ENCODE measurements around the gene MVB12B. TPM values are rescaled to one million over a fixed set of nuclear protein-coding genes. Genes with fewer than 3 reads are reported as not detected.

Gene MVB12B
- total and polyA plus RNA-seq, 2 of the 4 experiments (the other 2 are of a cell fraction), result 2.0 to 4.0 TPM

GRCh38 chr9:126371007-126371870, 44.6 kb downstream of the MVB12B start:
- 96% methylated on average over 11 of the region's 17 CpGs; no CpG with 5 or more reads in 1 of the 2 experiments for WGBS, 2 experiments (ENCODE audit: extremely low coverage in 2 of 2, insufficient read length in 1 of 2)
- H4K5ac ChIP-seq (ENCODE audit: low read depth, low read length), result no peak overlapping the region
- H3K36me3 ChIP-seq (ENCODE audit: control insufficient read depth, insufficient read depth, low read length), result no peaks in the 10 kb centered on the region
- H2BK15ac ChIP-seq (ENCODE audit: low read depth, low read length), result no peak overlapping the region
- H3K9me3 ChIP-seq (ENCODE audit: control insufficient read depth, insufficient read depth, low read length), result no peaks in the 10 kb centered on the region
- H3K23ac ChIP-seq (ENCODE audit: low read depth, low read length), result no peak overlapping the region
- H3K4me3 ChIP-seq (ENCODE audit: insufficient read depth, low read depth, low read length), result no peak overlapping the region
- intact Hi-C loops (cut with micrococcal nuclease), result no loop called here
- no peak overlapping the region for H4K91ac ChIP-seq (ENCODE audit: insufficient read depth, low read depth, low read length)
- H3K4ac ChIP-seq (ENCODE audit: low read depth, low read length), result no peak overlapping the region
- dilution Hi-C loops (cut with HindIII; ENCODE audit: low sequenced_read_pairs, unreplicated experiment), result no loop called here
- no peak overlapping the region for H3K18ac ChIP-seq (ENCODE audit: low read depth, low read length)
- no TSS peak for BruUV-seq (replicated peaks)
- H4K20me1 ChIP-seq (ENCODE audit: insufficient read depth, low read length), result no peaks in the 10 kb centered on the region
- peaks cover 0 to 3% of the 10 kb centered on the region in 2 experiments; a peak in 1 of 4 replicates for H3K79me1 ChIP-seq (ENCODE audit: low read depth in 1 of 2, low read length in 2 of 2)
- no peak overlapping the region for H2BK20ac ChIP-seq (ENCODE audit: low read depth, low read length)
- H3K4me2 ChIP-seq (ENCODE audit: low read depth, low read length), result no peak overlapping the region
- ChIA-PET CTCF (no interaction called here), POLR2A (ENCODE audit: unreplicated experiment) (no interaction called here)
- H3K27me3 ChIP-seq (ENCODE audit: control insufficient read depth, insufficient read depth, low read length), result no peaks in the 10 kb centered on the region
- no peak overlapping the region for H4K8ac ChIP-seq (ENCODE audit: low read depth in 2 of 2, low read length in 2 of 2)
- H3K9ac ChIP-seq (ENCODE audit: low read depth, low read length), result no peak overlapping the region
- in situ Hi-C loops (cut with MboI; ENCODE audit: low sequenced_read_pairs), result no loop called here
- no peak overlapping the region; the same call in 1 of the 2 replicates for H2AK5ac ChIP-seq (ENCODE audit: low read depth, low read length)
- peaks cover 11% of the 10 kb centered on the region; the same call in 1 of the 2 replicates for H3K9me1 ChIP-seq (ENCODE audit: insufficient read depth, low read length)
- H3K4me1 ChIP-seq (ENCODE audit: control insufficient read depth, insufficient read depth, low read length), result peaks cover 8% of the 10 kb centered on the region
- DNase-seq (no peak), ATAC-seq (ENCODE audit: low read depth) (no peak)
- peak overlapping the region; percentile 48 for H2AFZ ChIP-seq (replicated peaks; ENCODE audit: low read length, poor library complexity)
- TF ChIP-seq ELK1 (IDR thresholded peaks at IDR 0.05; ENCODE audit: borderline replicate concordance, low read depth, low read length), result no peak
- no peak for TF ChIP-seq USF2 (IDR thresholded peaks at IDR 0.05; ENCODE audit: low read depth, low read length)
- TF ChIP-seq CEBPB (IDR thresholded peaks at IDR 0.05; ENCODE audit: low read depth, low read length), result no peak
- TF ChIP-seq SMC3 (IDR thresholded peaks at IDR 0.05; ENCODE audit: low read depth, low read length), result no peak
- TF ChIP-seq MAZ (IDR thresholded peaks at IDR 0.05; ENCODE audit: borderline replicate concordance, low read depth, low read length), result no peak
- TF ChIP-seq MXI1 (IDR thresholded peaks at IDR 0.05; ENCODE audit: borderline replicate concordance, low read depth, low read length), result no peak
- TF ChIP-seq NFE2L2 (IDR thresholded peaks at IDR 0.05; ENCODE audit: low read depth, low read length), result no peak
- no peak overlapping the region for H3K27ac ChIP-seq (ENCODE audit: insufficient read depth, low read length)
- H3K56ac ChIP-seq (ENCODE audit: extremely low read depth, insufficient read depth, low read length), result no peak overlapping the region
- no peak overlapping the region for H2BK120ac ChIP-seq (ENCODE audit: low read depth, low read length)
- H2BK5ac ChIP-seq (ENCODE audit: low read depth, low read length, poor library complexity, severe bottlenecking), result no peak overlapping the region
- H2AK9ac ChIP-seq (replicated peaks; ENCODE audit: low read depth, low read length, poor library complexity), result peak overlapping the region; percentile 18
- no peak overlapping the region for H3K14ac ChIP-seq (replicated peaks; ENCODE audit: low read depth, low read length)
